ENCODE measurements around the gene MAN2B1. TPM values are rescaled to one million over a fixed set of nuclear protein-coding genes. Genes with fewer than 3 reads are reported as not detected.

Gene MAN2B1
- total RNA-seq, 1 donor from 2014 or later, result 120 TPM

DNA sequence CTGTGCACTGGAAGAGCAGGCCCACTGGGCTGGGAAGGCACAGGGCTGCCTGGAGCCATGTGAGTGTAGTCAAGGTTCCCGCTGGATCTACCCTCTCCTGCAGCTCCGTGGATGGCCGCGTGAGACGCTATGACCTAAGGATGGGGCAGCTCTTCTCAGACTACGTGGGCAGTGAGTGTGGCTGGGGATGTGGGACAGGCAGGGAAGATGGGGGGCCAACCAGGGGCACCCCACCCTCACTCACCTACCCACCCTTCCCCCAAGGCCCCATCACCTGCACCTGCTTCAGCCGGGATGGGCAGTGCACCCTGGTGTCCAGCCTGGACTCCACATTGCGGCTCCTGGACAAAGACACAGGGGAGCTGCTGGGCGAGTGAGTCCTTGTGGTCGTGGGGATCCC is 6.2 kb upstream of the MAN2B1 start:
- no peak for DNase-seq (ENCODE audit: low spot score, unreplicated experiment)
- Mint-ChIP-seq H3K4me3 (ENCODE audit: low read depth) (no peak overlapping the region), H3K27ac (no peak overlapping the region), H3K4me1 (ENCODE audit: low read depth) (peaks cover 14% of the 10 kb centered on the region), H3K9me3 (ENCODE audit: low read depth) (no peaks in the 10 kb centered on the region), H3K36me3 (ENCODE audit: insufficient read depth) (peaks cover 16% of the 10 kb centered on the region), H3K27me3 (no peaks in the 10 kb centered on the region)
- TF ChIP-seq, protein P1, sequence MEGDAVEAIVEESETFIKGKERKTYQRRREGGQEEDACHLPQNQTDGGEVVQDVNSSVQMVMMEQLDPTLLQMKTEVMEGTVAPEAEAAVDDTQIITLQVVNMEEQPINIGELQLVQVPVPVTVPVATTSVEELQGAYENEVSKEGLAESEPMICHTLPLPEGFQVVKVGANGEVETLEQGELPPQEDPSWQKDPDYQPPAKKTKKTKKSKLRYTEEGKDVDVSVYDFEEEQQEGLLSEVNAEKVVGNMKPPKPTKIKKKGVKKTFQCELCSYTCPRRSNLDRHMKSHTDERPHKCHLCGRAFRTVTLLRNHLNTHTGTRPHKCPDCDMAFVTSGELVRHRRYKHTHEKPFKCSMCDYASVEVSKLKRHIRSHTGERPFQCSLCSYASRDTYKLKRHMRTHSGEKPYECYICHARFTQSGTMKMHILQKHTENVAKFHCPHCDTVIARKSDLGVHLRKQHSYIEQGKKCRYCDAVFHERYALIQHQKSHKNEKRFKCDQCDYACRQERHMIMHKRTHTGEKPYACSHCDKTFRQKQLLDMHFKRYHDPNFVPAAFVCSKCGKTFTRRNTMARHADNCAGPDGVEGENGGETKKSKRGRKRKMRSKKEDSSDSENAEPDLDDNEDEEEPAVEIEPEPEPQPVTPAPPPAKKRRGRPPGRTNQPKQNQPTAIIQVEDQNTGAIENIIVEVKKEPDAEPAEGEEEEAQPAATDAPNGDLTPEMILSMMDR (IDR thresholded peaks at IDR 0.05; ENCODE audit: unreplicated experiment), result no peak

DNA sequence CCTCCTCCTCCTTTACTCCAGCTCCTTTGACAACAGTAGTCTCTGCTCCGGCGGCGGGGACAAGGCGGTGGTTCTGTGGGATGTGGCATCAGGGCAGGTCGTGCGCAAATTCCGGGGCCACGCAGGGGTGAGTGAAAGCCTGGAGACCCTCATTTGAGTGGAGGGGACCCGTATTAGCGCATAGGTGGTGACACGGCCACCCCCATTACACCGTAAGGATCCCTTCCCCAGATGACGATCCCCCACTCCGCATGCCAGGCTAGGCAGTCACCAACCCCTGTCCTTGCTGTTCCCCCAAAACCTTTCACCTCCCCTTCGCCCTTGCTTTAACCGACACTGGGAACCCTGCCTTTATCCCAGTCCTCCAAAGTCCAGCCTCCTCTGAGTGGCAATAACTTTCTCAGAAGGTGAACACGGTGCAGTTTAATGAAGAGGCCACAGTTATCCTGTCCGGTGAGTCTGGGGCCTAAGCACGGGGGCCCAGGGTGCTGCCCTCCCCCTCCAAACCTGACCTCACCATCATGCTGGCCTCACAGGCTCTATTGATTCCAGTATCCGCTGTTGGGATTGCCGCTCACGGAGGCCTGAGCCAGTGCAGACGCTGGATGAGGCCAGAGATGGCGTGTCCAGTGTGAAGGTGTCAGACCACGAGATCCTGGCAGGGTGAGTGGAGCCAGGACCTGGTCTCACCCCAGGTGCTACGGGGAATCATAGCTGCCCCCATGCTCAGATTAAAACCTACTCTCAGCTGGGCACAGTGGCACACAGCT is 3.8 kb upstream of the MAN2B1 start:
- no peak for DNase-seq (ENCODE audit: low spot score, unreplicated experiment)
- peak overlapping the region; percentile 94 for H3K4me3 Mint-ChIP-seq (ENCODE audit: low read depth)
- H3K27me3 Mint-ChIP-seq, result no peaks in the 10 kb centered on the region
- H3K9me3 Mint-ChIP-seq (ENCODE audit: low read depth), result no peaks in the 10 kb centered on the region
- TF ChIP-seq, protein P1 (IDR thresholded peaks at IDR 0.05; ENCODE audit: unreplicated experiment), result no peak
- H3K27ac Mint-ChIP-seq, result peak overlapping the region; percentile 100
- peaks cover 27% of the 10 kb centered on the region for H3K4me1 Mint-ChIP-seq (ENCODE audit: low read depth)
- peaks cover 13% of the 10 kb centered on the region for H3K36me3 Mint-ChIP-seq (ENCODE audit: insufficient read depth)

DNA sequence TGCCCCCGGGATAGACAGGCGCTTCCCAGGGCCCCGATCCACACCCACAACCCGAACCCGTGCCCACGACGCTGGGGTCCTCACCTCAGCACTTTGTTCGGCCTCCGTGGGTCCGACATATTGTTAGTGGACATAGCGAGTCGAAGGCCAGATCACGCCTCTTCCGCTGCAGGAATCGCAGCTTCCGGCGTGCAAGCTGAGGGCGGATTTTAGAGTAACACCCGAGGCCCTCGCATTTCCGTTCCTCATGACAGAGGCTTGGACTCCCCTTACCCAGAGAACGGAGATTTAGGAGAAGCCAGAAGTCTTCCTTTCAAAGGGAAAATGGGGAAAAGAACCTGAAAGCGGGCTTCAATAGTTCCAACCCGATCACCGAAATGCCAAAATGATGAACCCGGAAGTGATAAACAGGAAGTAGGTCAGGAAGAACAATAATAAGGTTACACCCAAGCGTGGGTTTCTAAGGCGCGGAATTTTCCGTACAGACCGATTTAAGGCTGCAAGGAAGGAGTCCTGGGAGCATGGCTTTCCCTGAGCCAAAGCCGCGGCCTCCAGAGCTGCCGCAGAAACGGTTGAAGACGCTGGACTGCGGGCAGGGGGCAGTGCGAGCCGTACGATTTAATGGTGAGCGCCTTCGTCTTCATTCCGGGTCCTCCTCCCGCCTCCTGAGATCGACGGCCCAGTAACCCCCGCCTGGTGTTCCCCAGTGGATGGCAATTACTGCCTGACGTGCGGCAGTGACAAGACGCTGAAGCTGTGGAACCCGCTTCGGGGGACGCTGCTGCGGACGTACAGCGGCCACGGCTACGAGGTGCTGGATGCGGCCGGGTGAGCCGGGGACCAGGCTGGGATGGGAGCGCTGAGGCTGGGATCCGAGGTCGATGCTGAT is 3.0 kb upstream of the MAN2B1 start:
- Mint-ChIP-seq H3K9me3 (ENCODE audit: low read depth) (no peaks in the 10 kb centered on the region), H3K4me1 (ENCODE audit: low read depth) (peaks cover 27% of the 10 kb centered on the region), H3K27me3 (no peaks in the 10 kb centered on the region), H3K27ac (peak overlapping the region; percentile 100), H3K36me3 (ENCODE audit: insufficient read depth) (peaks cover 12% of the 10 kb centered on the region), H3K4me3 (ENCODE audit: low read depth) (peak overlapping the region; percentile 94)
- TF ChIP-seq, protein P1 (IDR thresholded peaks at IDR 0.05; ENCODE audit: unreplicated experiment), result peak; percentile 16
- DNase-seq (ENCODE audit: low spot score, unreplicated experiment), result peak; percentile 59

DNA sequence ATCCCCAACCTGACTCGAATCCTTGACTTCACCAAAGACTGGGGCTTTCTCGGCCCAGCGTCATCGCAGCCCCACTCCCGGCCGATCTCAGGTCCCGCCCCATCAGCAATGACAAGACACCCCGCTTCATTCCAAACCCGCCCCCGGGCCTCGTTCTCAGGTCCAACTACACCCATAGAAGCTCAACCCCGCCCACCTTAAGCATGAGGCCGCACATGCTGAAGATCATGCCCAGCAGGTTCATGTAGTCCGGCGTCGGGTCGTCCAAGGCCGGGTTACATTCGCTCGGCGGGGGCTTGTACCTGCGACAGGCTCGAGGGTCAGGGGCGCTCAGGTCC is 2.4 kb upstream of the MAN2B1 start:
- peak overlapping the region; percentile 94 for H3K4me3 Mint-ChIP-seq (ENCODE audit: low read depth)
- H3K27me3 Mint-ChIP-seq, result no peaks in the 10 kb centered on the region
- peaks cover 27% of the 10 kb centered on the region for H3K4me1 Mint-ChIP-seq (ENCODE audit: low read depth)
- no peak for DNase-seq (ENCODE audit: low spot score, unreplicated experiment)
- peak overlapping the region; percentile 100 for H3K27ac Mint-ChIP-seq
- no peaks in the 10 kb centered on the region for H3K9me3 Mint-ChIP-seq (ENCODE audit: low read depth)
- TF ChIP-seq, protein P1 (IDR thresholded peaks at IDR 0.05; ENCODE audit: unreplicated experiment), result no peak
- H3K36me3 Mint-ChIP-seq (ENCODE audit: insufficient read depth), result peaks cover 8% of the 10 kb centered on the region

DNA sequence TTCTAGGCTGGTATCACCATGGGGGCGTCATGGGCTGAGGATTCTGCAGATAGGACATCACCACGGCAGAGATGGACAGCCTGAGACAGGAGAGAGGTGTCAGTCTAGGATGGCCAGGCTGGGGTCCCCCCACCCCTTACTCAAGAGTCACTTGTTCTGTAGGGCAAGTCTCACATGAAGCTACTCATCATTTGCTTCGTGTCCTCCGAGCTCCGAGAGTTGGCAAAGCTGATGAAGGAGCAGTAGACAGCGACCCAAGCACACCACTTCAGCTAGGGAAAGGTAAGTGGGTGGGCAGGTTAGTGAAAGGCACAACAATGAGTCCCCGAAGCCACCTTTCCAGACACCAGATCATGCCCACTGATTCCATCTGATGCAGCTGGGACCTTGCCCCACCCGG is 1.8 kb upstream of the MAN2B1 start:
- H3K4me3 Mint-ChIP-seq (ENCODE audit: low read depth), result peak overlapping the region; percentile 94
- no peaks in the 10 kb centered on the region for H3K27me3 Mint-ChIP-seq
- TF ChIP-seq, protein P1 (IDR thresholded peaks at IDR 0.05; ENCODE audit: unreplicated experiment), result no peak
- peaks cover 27% of the 10 kb centered on the region for H3K4me1 Mint-ChIP-seq (ENCODE audit: low read depth)
- H3K27ac Mint-ChIP-seq, result peak overlapping the region; percentile 100
- no peaks in the 10 kb centered on the region for H3K9me3 Mint-ChIP-seq (ENCODE audit: low read depth)
- peaks cover 6% of the 10 kb centered on the region for H3K36me3 Mint-ChIP-seq (ENCODE audit: insufficient read depth)
- DNase-seq (ENCODE audit: low spot score, unreplicated experiment), result no peak

All from progenitor cell of endocrine pancreas (in vitro differentiated cells).